Retinal pigment epithelial cell (primary cell): ENCODE measurements around the gene DNAAF9.
"Not testable (repeated sequence)": the region's sequence is repeated elsewhere in the genome, so short reads cannot be mapped to it uniquely, and the experiment has no call there.

Experiments
- DNase-seq: peaks from one replicate; pipeline ENCODE4 v3.0.0-alpha.2; 2010; ENCODE audit warnings: low read depth
- H3K4me3 ChIP-seq: 2 replicates; pipeline ENCODE4 v1.5.1; 2011; ENCODE audit warnings: mild to moderate bottlenecking, low read length, control low read depth, moderate library complexity
- CTCF ChIP-seq: conservative IDR thresholded peaks from 2 replicates; pipeline ENCODE4 v1.5.1; 2011; ENCODE audit warnings: low read depth, low read length, control low read depth, inconsistent platforms

Gene DNAAF9

GRCh38 chr20:3423126-3423525 is 15.7 kb upstream of the DNAAF9 start:
- no peak for DNase-seq
- no peak for TF ChIP-seq CTCF
- no peak overlapping the region for H3K4me3 ChIP-seq

GRCh38 chr20:3421985-3422384 is 14.5 kb upstream of the DNAAF9 start:
- no peak overlapping the region for H3K4me3 ChIP-seq
- no peak for TF ChIP-seq CTCF
- DNase-seq = no peak

- DNase-seq = no peak
- TF ChIP-seq CTCF = no peak
- H3K4me3 ChIP-seq = no peak overlapping the region
Observed at GRCh38 chr20:3420211-3420707, 12.8 kb upstream of the DNAAF9 start.

GRCh38 chr20:3418161-3418560 is 10.7 kb upstream of the DNAAF9 start:
- not testable (repeated sequence) for DNase-seq, H3K4me3 ChIP-seq

GRCh38 chr20:3414122-3414521 is 6.7 kb upstream of the DNAAF9 start:
- no peak for TF ChIP-seq CTCF
- no peak for DNase-seq

GRCh38 chr20:3413393-3413889 is 6.0 kb upstream of the DNAAF9 start:
- no peak for TF ChIP-seq CTCF
- no peak for DNase-seq
- H3K4me3 ChIP-seq = no peak overlapping the region

More at GRCh38 chr20:3414122-3414521, 6.7 kb upstream of the DNAAF9 start:
- H3K4me3 ChIP-seq = no peak overlapping the region

GRCh38 chr20:3412600-3413392 is 5.3 kb upstream of the DNAAF9 start:
- H3K4me3 ChIP-seq = no peak overlapping the region
- no peak for TF ChIP-seq CTCF
- DNase-seq = no peak
